Upper lobe of right lung (tissue), 1 donor: ENCODE results near the gene RSRC1. TPM values are rescaled to one million over a fixed set of nuclear protein-coding genes. Genes with fewer than 3 reads are reported as not detected.

Experiments
- ATAC-seq: fragments of 200-7000 bp; cut with Tn5 transposase; one replicate; pipeline ENCODE4 v1.9.1; 2020; ENCODE audit warnings: mild to moderate bottlenecking, moderate library complexity
- DNase-seq: peaks from one replicate; pipeline ENCODE4 v3.0.0-alpha.2; 2020
- H3K27ac ChIP-seq: fragments of 200-600 bp; one replicate; pipeline ENCODE4 v1.8.0; 2022
- H3K27me3 ChIP-seq: fragments of 200-600 bp; one replicate; pipeline ENCODE4 v1.8.0; 2022; ENCODE audit warnings: mild to moderate bottlenecking
- H3K36me3 ChIP-seq: fragments of 200-600 bp; one replicate; pipeline ENCODE4 v1.8.0; 2022
- H3K4me1 ChIP-seq: fragments of 200-600 bp; one replicate; pipeline ENCODE4 v1.8.0; 2022
- H3K4me3 ChIP-seq: fragments of 200-600 bp; one replicate; pipeline ENCODE4 v1.8.0; 2022; ENCODE audit warnings: mild to moderate bottlenecking
- H3K9me3 ChIP-seq: fragments of 200-600 bp; one replicate; pipeline ENCODE4 v1.8.0; 2022
- CTCF ChIP-seq: fragments of 200-600 bp; IDR thresholded peaks from one replicate; pipeline ENCODE4 v1.8.0; 2022; ENCODE audit warnings: antibody characterized with exemption
- intact Hi-C: fragments of 100-400 bp; cut with DNase I; formaldehyde crosslinking; loops from one replicate; pipeline ENCODE4 v1.11.0; 2022
- total RNA-seq: library from RNA; stranded (reverse); fragmentation: NEBNext Ultra II Directional; extraction: Animal tissue kit (Norgen Biotek cat#: 25700); gene quantifications from one replicate; pipeline ENCODE4 v1.2.1, GENCODE V29; 2021
- donor health status: DM: no; HTN: yes; CAD: no; lungs with severe emphysema.

Gene RSRC1
- total RNA-seq, 1 donor from 2014 or later = 28.1 TPM

GRCh38 chr3:158159714-158160113 is 49.8 kb downstream of the RSRC1 start:
- Histone ChIP-seq H3K4me3 (no peak overlapping the region), H3K27ac (no peak overlapping the region), H3K9me3 (no peaks in the 10 kb centered on the region), H3K4me1 (no peaks in the 10 kb centered on the region), H3K36me3 (no peaks in the 10 kb centered on the region), H3K27me3 (no peaks in the 10 kb centered on the region)
- DNase-seq (no peak), ATAC-seq (no peak)
- no peak for TF ChIP-seq CTCF
- intact Hi-C loops = no loop called here

GRCh38 chr3:158160958-158161357 is 51.1 kb downstream of the RSRC1 start:
- ATAC-seq (no peak), DNase-seq (no peak)
- Histone ChIP-seq H3K9me3 (no peaks in the 10 kb centered on the region), H3K4me1 (no peaks in the 10 kb centered on the region), H3K27me3 (no peaks in the 10 kb centered on the region), H3K27ac (no peak overlapping the region), H3K4me3 (no peak overlapping the region), H3K36me3 (no peaks in the 10 kb centered on the region)
- intact Hi-C loops = no loop called here
- TF ChIP-seq CTCF = no peak

- H3K9me3 ChIP-seq = no peaks in the 10 kb centered on the region
- H3K36me3 ChIP-seq = no peaks in the 10 kb centered on the region
- no peaks in the 10 kb centered on the region for H3K4me1 ChIP-seq
- ATAC-seq (no peak), DNase-seq (no peak)
- intact Hi-C loops = no loop called here
- no peaks in the 10 kb centered on the region for H3K27me3 ChIP-seq
- TF ChIP-seq CTCF = no peak
- H3K4me3 ChIP-seq = no peak overlapping the region
- no peak overlapping the region for H3K27ac ChIP-seq
Observed at GRCh38 chr3:158165141-158165655, 55.3 kb downstream of the RSRC1 start.

GRCh38 chr3:158165730-158166129 is 55.8 kb downstream of the RSRC1 start:
- H3K4me1 ChIP-seq = no peaks in the 10 kb centered on the region
- no peaks in the 10 kb centered on the region for H3K9me3 ChIP-seq
- H3K27ac ChIP-seq = no peak overlapping the region
- intact Hi-C loops = no loop called here
- DNase-seq = no peak
- no peak for TF ChIP-seq CTCF
- H3K4me3 ChIP-seq = no peak overlapping the region
- H3K27me3 ChIP-seq = no peaks in the 10 kb centered on the region
- no peak for ATAC-seq
- no peaks in the 10 kb centered on the region for H3K36me3 ChIP-seq

DNA sequence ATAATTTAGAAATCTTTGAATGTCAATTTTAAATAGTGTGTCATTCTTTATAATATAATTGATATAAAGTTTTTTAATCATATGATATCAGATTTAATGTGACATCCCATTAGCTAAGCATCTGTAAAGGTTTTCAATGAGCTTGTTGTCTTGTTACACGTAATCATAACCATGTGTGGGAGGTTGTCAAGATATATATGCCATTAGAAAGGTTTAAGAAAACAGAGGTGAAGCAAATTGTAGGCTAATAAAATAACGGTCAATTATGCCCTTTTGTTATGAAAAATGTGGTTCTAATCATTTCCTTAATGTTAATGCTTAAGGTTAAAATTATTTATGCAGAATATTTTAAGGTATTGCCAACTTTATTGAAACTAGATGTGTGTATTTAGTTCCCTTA is 56.3 kb downstream of the RSRC1 start:
- Histone ChIP-seq H3K4me3 (no peak overlapping the region), H3K4me1 (no peaks in the 10 kb centered on the region), H3K9me3 (no peaks in the 10 kb centered on the region), H3K36me3 (no peaks in the 10 kb centered on the region), H3K27ac (no peak overlapping the region), H3K27me3 (no peaks in the 10 kb centered on the region)
- DNase-seq (no peak), ATAC-seq (no peak)
- TF ChIP-seq CTCF = no peak
- intact Hi-C loops = no loop called here
